Esophagus muscularis mucosa (tissue), 4 donors: ENCODE results near the gene FKBP8.

Source experiments
- CTCF ChIP-seq, 3 experiments: fragments of 200-600 bp in 2 of 3; fragments of 450-650 bp in 1 of 3; sonication (generic) in 2 of 3; IDR thresholded peaks; one replicate each; pipeline ENCODE4 v1.5.1; 2017 to 2019; ENCODE audit warnings: antibody characterized with exemption in 3 of 3, mild to moderate bottlenecking in 2 of 3, moderate library complexity in 1 of 3
- EP300 ChIP-seq: sonication (generic); formaldehyde crosslinking; IDR thresholded peaks from one replicate; pipeline ENCODE4 v1.6.1; 2017; ENCODE audit warnings: antibody characterized with exemption
- POLR2A ChIP-seq: fragments of 450-650 bp; IDR thresholded peaks from one replicate; pipeline ENCODE4 v1.6.1; 2017; ENCODE audit warnings: antibody characterized with exemption, moderate library complexity, mild to moderate bottlenecking, low read depth
- POLR2AphosphoS5 ChIP-seq, 2 donors: sonication (generic); formaldehyde crosslinking; IDR thresholded peaks; one replicate each; pipeline ENCODE4 v1.6.1; 2017; ENCODE audit warnings: antibody characterized with exemption in 2 of 2

GRCh38 chr19:18533058-18533457 lies 10.3 kb downstream of the FKBP8 start:
- TF ChIP-seq CTCF (IDR thresholded peaks at IDR 0.05) (no peak), POLR2AphosphoS5 (IDR thresholded peaks at IDR 0.05) (no peak), POLR2A (no peak), EP300 (no peak)
